K562 (cell line): ENCODE results near the gene OR4D5. TPM values are rescaled to one million over a fixed set of nuclear protein-coding genes. Genes with fewer than 3 reads are reported as not detected.

Experiments used
- ATAC-seq: fragments of 200-7000 bp; cut with Tn5 transposase; 3 replicates; pipeline ENCODE4 v1.9.1; 2020; ENCODE audit warnings: moderate library complexity
- BruUV-seq: library from RNA; stranded (reverse); fragments of 400-500 nt; replicated peaks from 2 replicates; lab custom pipeline; 2021; lab: Mats Ljungman, UMichigan
- CTCF ChIA-PET: fragments of 300-600 bp; formaldehyde crosslinking; extraction: SDS; loops from one replicate; lab custom pipeline; 2021; ENCODE audit warnings: low intra/inter-chr PET ratio; lab: Yijun Ruan, JAX
- POLR2A ChIA-PET: fragments of 300-600, 350-650 bp; sonication (Branson Sonifier 250); formaldehyde crosslinking; extraction: SDS; loops from one replicate; lab custom pipeline; 2021; ENCODE audit warnings: antibody characterized with exemption, inconsistent platforms; lab: Yijun Ruan, JAX
- DNase-seq, 4 experiments: peaks; one replicate each; pipeline versions ENCODE4 v3.0.0 to v3.0.0-alpha.2; 2011 to 2018; ENCODE audit warnings: low spot score in 3 of 4, mixed read lengths in 3 of 4; ENCODE audit errors: extremely low read depth in 1 of 4
- FAIRE-seq: peaks from 2 replicates; lab custom pipeline; 2011; peaks lifted over from hg19 to GRCh38; lab: Jason Lieb, UNC
- H2AFZ ChIP-seq: 2 replicates; pipeline ENCODE4 v1.6.0; 2011; ENCODE audit warnings: low read depth, low read length, control low read depth, inconsistent platforms
- H3K27ac ChIP-seq: fragments of 200-600 bp; 3 replicates; pipeline ENCODE4 v1.8.0; 2011; ENCODE audit warnings: low read depth, mild to moderate bottlenecking, control low read depth, inconsistent platforms, low read length, moderate library complexity, mixed read lengths; ENCODE audit errors: extremely low read depth
- H3K27me3 ChIP-seq, 2 experiments: fragments of 300-600 bp in 1 of 2; 2 replicates in 1 of 2; 3 replicates in 1 of 2; pipeline versions ENCODE4 v1.6.0 to v1.8.0; 2011; ENCODE audit warnings: inconsistent platforms in 2 of 2, low read length in 2 of 2, mild to moderate bottlenecking in 1 of 2, mixed read lengths in 1 of 2, moderate library complexity in 1 of 2; ENCODE audit not compliant: control insufficient read depth in 2 of 2, insufficient read depth in 2 of 2
- H3K36me3 ChIP-seq: fragments of 300-600 bp; 3 replicates; pipeline ENCODE4 v1.8.0; 2011; ENCODE audit warnings: mild to moderate bottlenecking, low read length, inconsistent platforms; ENCODE audit not compliant: control insufficient read depth, insufficient read depth
- H3K4me1 ChIP-seq, 2 experiments: fragments of 200-600 bp in 1 of 2; replicated peaks in 1 of 2; 2 replicates in 1 of 2; 3 replicates in 1 of 2; pipeline versions ENCODE4 v1.5.1 to v1.8.0; 2011; ENCODE audit warnings: inconsistent platforms in 2 of 2, low read length in 2 of 2, mild to moderate bottlenecking in 1 of 2, mixed read lengths in 1 of 2, moderate library complexity in 1 of 2; ENCODE audit not compliant: control insufficient read depth in 2 of 2, insufficient read depth in 2 of 2
- H3K4me2 ChIP-seq: 2 replicates; pipeline ENCODE4 v1.6.1; 2011; ENCODE audit warnings: low read length, control low read depth, inconsistent platforms, mixed read lengths; ENCODE audit not compliant: insufficient read depth
- H3K4me3 ChIP-seq: fragments of 200-600 bp; sonication (generic), shearing (Covaris generic); 2 replicates; pipeline ENCODE4 v1.5.1; 2016; ENCODE audit warnings: control low read depth, inconsistent platforms
- H3K79me2 ChIP-seq: fragments of 200-600 bp; 3 replicates; pipeline ENCODE4 v1.8.0; 2011; ENCODE audit warnings: low read length, inconsistent platforms; ENCODE audit not compliant: control insufficient read depth, insufficient read depth
- H3K9ac ChIP-seq, 2 experiments: 2 replicates each; pipeline versions ENCODE4 v1.6.0 to v1.6.1; 2011; ENCODE audit warnings: low read depth in 2 of 2, low read length in 2 of 2, control low read depth in 1 of 2, inconsistent platforms in 1 of 2, mild to moderate bottlenecking in 1 of 2, mixed read lengths in 1 of 2; ENCODE audit not compliant: insufficient read depth in 1 of 2
- H3K9me1 ChIP-seq: one replicate; pipeline ENCODE4 v1.6.0; 2011; ENCODE audit warnings: inconsistent platforms, mild to moderate bottlenecking, low read length, moderate library complexity; ENCODE audit not compliant: control insufficient read depth, insufficient read depth
- H3K9me3 ChIP-seq: replicated peaks from 2 replicates; pipeline ENCODE4 v1.5.1; 2011; ENCODE audit warnings: low read depth, low read length, inconsistent platforms; ENCODE audit not compliant: control insufficient read depth, insufficient read depth
- H4K20me1 ChIP-seq: replicated peaks from 2 replicates; pipeline ENCODE4 v1.6.1; 2011; ENCODE audit warnings: low read length, inconsistent platforms, mixed read lengths; ENCODE audit not compliant: control insufficient read depth, insufficient read depth
- CCNT2 ChIP-seq: IDR thresholded peaks from 2 replicates; pipeline ENCODE4 v1.6.1; 2011; ENCODE audit warnings: borderline replicate concordance, low read depth, mild to moderate bottlenecking, moderate library complexity, mixed read lengths, low read length; ENCODE audit not compliant: insufficient read length; ENCODE audit errors: extremely low read depth
- RBFOX2 ChIP-seq: fragments of 200-400 bp; formaldehyde crosslinking; IDR thresholded peaks from 2 replicates; pipeline ENCODE4 v1.6.1; 2017; ENCODE audit warnings: low read depth, mild to moderate bottlenecking, low read length, moderate library complexity
- WGBS: fragments of 100-300 bp; shearing (Covaris generic); methylation state at CpG from one replicate; pipeline ENCODE4 v1.1.6; 2016; ENCODE audit warnings: low coverage, mixed read lengths; ENCODE audit not compliant: insufficient coverage; ENCODE audit errors: missing lambda C conversion rate; 5-methylcytosine and 5-hydroxymethylcytosine counted together
- in situ Hi-C: fragments of 300-500 bp; cut with MboI; formaldehyde crosslinking; loops from 4 replicates; pipeline ENCODE4 v1.15.0; 2018; ENCODE audit warnings: inconsistent platforms, mixed read lengths
- intact Hi-C: fragments of 100-400 bp; cut with micrococcal nuclease; formaldehyde crosslinking; loops from 2 replicates; pipeline ENCODE4 v1.14.2; 2022
- polyA plus RNA-seq, 8 experiments: library from polyadenylated mRNA; depleted of rRNA in 4 of 8; stranded (reverse) in 5 of 8; unstranded in 3 of 8; fragments of >200 nt; fragmentation: Nextera tagmentation in 2 of 8; fragmentation: Illumina TruSeq in 1 of 8; extraction: Ambion mirVana in 2 of 8; extraction: Trizol in 1 of 8; gene quantifications; 2 replicates each; pipeline versions ENCODE4 v1.2.1 to v1.2.3, GENCODE V29; 2011 to 2014; ENCODE audit warnings: inconsistent platforms in 1 of 8, missing spikeins in 1 of 8
- total RNA-seq, 7 experiments: library from RNA; depleted of rRNA in 6 of 7; stranded (reverse); fragments of >200 nt in 6 of 7; fragmentation: Illumina TruSeq in 2 of 7; extraction: Trizol in 2 of 7; gene quantifications; 2 replicates each; pipeline versions ENCODE4 v1.2.1 to v1.2.3, GENCODE V29; 2011 to 2021; ENCODE audit warnings: low replicate concordance in 1 of 7

The OR4D5 gene
- total and polyA plus RNA-seq, 9 of the 15 experiments (the other 6 are each of a cell fraction or from before 2014, with no cell fraction given), result not detected

- no peaks in the 10 kb centered on the region for H3K9me1 ChIP-seq
- H3K36me3 ChIP-seq, result no peaks in the 10 kb centered on the region
- FAIRE-seq (no peak), ATAC-seq (no peak), DNase-seq (no peak)
- TF ChIP-seq CCNT2 (no peak), RBFOX2 (0 out of 2 replicates have a peak, but pooled peaks have one; percentile 24)
- ChIA-PET CTCF (no interaction called here), POLR2A (interaction anchor here (0.6 to 1.0 kb wide), 2 partner anchors 16 to 496 kb away, joined by 3 read pairs; no protein-coding TSS in a partner anchor)
- no peaks in the 10 kb centered on the region for H3K4me1 ChIP-seq
- no peak overlapping the region for H3K9ac ChIP-seq
- no peak overlapping the region for H3K4me2 ChIP-seq
- intact Hi-C loops, result no loop called here
- H2AFZ ChIP-seq, result no peak overlapping the region
- no TSS peak for BruUV-seq
- H3K79me2 ChIP-seq, result no peaks in the 10 kb centered on the region
- WGBS, result 18% methylated on average over 5 of the region's 5 CpGs
- H3K27me3 ChIP-seq, result peaks cover 0 to 7% of the 10 kb centered on the region in 2 experiments; a peak in 1 of 5 replicates
- no peaks in the 10 kb centered on the region for H3K9me3 ChIP-seq
- H3K27ac ChIP-seq, result no peak overlapping the region
- H3K4me3 ChIP-seq, result no peak overlapping the region
- in situ Hi-C loops, result no loop called here
- H4K20me1 ChIP-seq, result no peaks in the 10 kb centered on the region
Measured at GRCh38 chr11:123979311-123979710, 39.9 kb downstream of the OR4D5 start.

Other genes starting within 250 kb of the OR4D5 start
Only the 7 nearest of the 14 such genes appear.
- not detected in 2 replicates for gene TMEM225, start 53.9 kb upstream of the OR4D5 start, total RNA-seq (2014; rRNA removed)
- not detected in 2 replicates for gene TMEM225, start 53.9 kb upstream of the OR4D5 start, total RNA-seq (2014; rRNA removed; fragmentation: Illumina TruSeq; extraction: Trizol)
- not detected in 2 replicates for gene TMEM225, start 53.9 kb upstream of the OR4D5 start, total RNA-seq (2015; rRNA removed; fragmentation: Illumina TruSeq; extraction: Trizol)
- not detected in 2 replicates for gene TMEM225, start 53.9 kb upstream of the OR4D5 start, total RNA-seq (2021)
- gene TMEM225, start 53.9 kb upstream of the OR4D5 start, polyA plus RNA-seq (2011; rRNA removed), result not detected in 2 replicates
- gene TMEM225, start 53.9 kb upstream of the OR4D5 start, polyA plus RNA-seq (2014; fragmentation: Illumina TruSeq; extraction: Trizol), result not detected in 2 replicates
- not detected for gene TMEM225, start 53.9 kb upstream of the OR4D5 start, polyA plus RNA-seq (2014; fragmentation: Nextera tagmentation; extraction: Ambion mirVana)
- gene TMEM225, start 53.9 kb upstream of the OR4D5 start, polyA plus RNA-seq (2014; rRNA removed), result not detected in 2 replicates
- not detected in 2 replicates for gene OR8D4, start 37.5 kb upstream of the OR4D5 start, total RNA-seq (2014; rRNA removed)
- gene OR8D4, start 37.5 kb upstream of the OR4D5 start, total RNA-seq (2014; rRNA removed; fragmentation: Illumina TruSeq; extraction: Trizol), result not detected in 2 replicates
- gene OR8D4, start 37.5 kb upstream of the OR4D5 start, total RNA-seq (2015; rRNA removed; fragmentation: Illumina TruSeq; extraction: Trizol), result not detected in 2 replicates
- not detected in 2 replicates for gene OR8D4, start 37.5 kb upstream of the OR4D5 start, total RNA-seq (2021)
- not detected in 2 replicates for gene OR8D4, start 37.5 kb upstream of the OR4D5 start, polyA plus RNA-seq (2011; rRNA removed)
- gene OR8D4, start 37.5 kb upstream of the OR4D5 start, polyA plus RNA-seq (2014; fragmentation: Illumina TruSeq; extraction: Trizol), result not detected in 2 replicates
- gene OR8D4, start 37.5 kb upstream of the OR4D5 start, polyA plus RNA-seq (2014; fragmentation: Nextera tagmentation; extraction: Ambion mirVana), result not detected
- gene OR8D4, start 37.5 kb upstream of the OR4D5 start, polyA plus RNA-seq (2014; rRNA removed), result not detected in 2 replicates
- gene OR6T1, start 4.2 kb downstream of the OR4D5 start, total RNA-seq (2014; rRNA removed), result not detected in 2 replicates
- not detected in 2 replicates for gene OR6T1, start 4.2 kb downstream of the OR4D5 start, total RNA-seq (2014; rRNA removed; fragmentation: Illumina TruSeq; extraction: Trizol)
- not detected in 2 replicates for gene OR6T1, start 4.2 kb downstream of the OR4D5 start, total RNA-seq (2015; rRNA removed; fragmentation: Illumina TruSeq; extraction: Trizol)
- gene OR6T1, start 4.2 kb downstream of the OR4D5 start, total RNA-seq (2021), result not detected in 2 replicates
- gene OR6T1, start 4.2 kb downstream of the OR4D5 start, polyA plus RNA-seq (2011; rRNA removed), result not detected in 2 replicates
- gene OR6T1, start 4.2 kb downstream of the OR4D5 start, polyA plus RNA-seq (2014; fragmentation: Illumina TruSeq; extraction: Trizol), result not detected in 2 replicates
- gene OR6T1, start 4.2 kb downstream of the OR4D5 start, polyA plus RNA-seq (2014; fragmentation: Nextera tagmentation; extraction: Ambion mirVana), result not detected
- gene OR6T1, start 4.2 kb downstream of the OR4D5 start, polyA plus RNA-seq (2014; rRNA removed), result not detected in 2 replicates
- gene OR10S1, start 38.2 kb downstream of the OR4D5 start, total RNA-seq (2014; rRNA removed), result not detected in 2 replicates
- gene OR10S1, start 38.2 kb downstream of the OR4D5 start, total RNA-seq (2014; rRNA removed; fragmentation: Illumina TruSeq; extraction: Trizol), result not detected in 2 replicates
- gene OR10S1, start 38.2 kb downstream of the OR4D5 start, total RNA-seq (2015; rRNA removed; fragmentation: Illumina TruSeq; extraction: Trizol), result not detected in 2 replicates
- not detected in 2 replicates for gene OR10S1, start 38.2 kb downstream of the OR4D5 start, total RNA-seq (2021)
- gene OR10S1, start 38.2 kb downstream of the OR4D5 start, polyA plus RNA-seq (2011; rRNA removed), result not detected in 2 replicates
- not detected in 2 replicates for gene OR10S1, start 38.2 kb downstream of the OR4D5 start, polyA plus RNA-seq (2014; fragmentation: Illumina TruSeq; extraction: Trizol)
- gene OR10S1, start 38.2 kb downstream of the OR4D5 start, polyA plus RNA-seq (2014; fragmentation: Nextera tagmentation; extraction: Ambion mirVana), result not detected
- gene OR10S1, start 38.2 kb downstream of the OR4D5 start, polyA plus RNA-seq (2014; rRNA removed), result not detected in 2 replicates
- not detected in 2 replicates for gene OR10G6, start 55.5 kb downstream of the OR4D5 start, total RNA-seq (2014; rRNA removed)
- not detected in 2 replicates for gene OR10G6, start 55.5 kb downstream of the OR4D5 start, total RNA-seq (2014; rRNA removed; fragmentation: Illumina TruSeq; extraction: Trizol)
- gene OR10G6, start 55.5 kb downstream of the OR4D5 start, total RNA-seq (2015; rRNA removed; fragmentation: Illumina TruSeq; extraction: Trizol), result not detected in 2 replicates
- not detected in 2 replicates for gene OR10G6, start 55.5 kb downstream of the OR4D5 start, total RNA-seq (2021)
- gene OR10G6, start 55.5 kb downstream of the OR4D5 start, polyA plus RNA-seq (2011; rRNA removed), result not detected in 2 replicates
- not detected in 2 replicates for gene OR10G6, start 55.5 kb downstream of the OR4D5 start, polyA plus RNA-seq (2014; fragmentation: Illumina TruSeq; extraction: Trizol)
- gene OR10G6, start 55.5 kb downstream of the OR4D5 start, polyA plus RNA-seq (2014; fragmentation: Nextera tagmentation; extraction: Ambion mirVana), result not detected
- not detected in 2 replicates for gene OR10G6, start 55.5 kb downstream of the OR4D5 start, polyA plus RNA-seq (2014; rRNA removed)
- not detected in 2 replicates for gene OR10G4, start 73.4 kb downstream of the OR4D5 start, total RNA-seq (2014; rRNA removed)
- not detected in 2 replicates for gene OR10G4, start 73.4 kb downstream of the OR4D5 start, total RNA-seq (2014; rRNA removed; fragmentation: Illumina TruSeq; extraction: Trizol)
- gene OR10G4, start 73.4 kb downstream of the OR4D5 start, total RNA-seq (2015; rRNA removed; fragmentation: Illumina TruSeq; extraction: Trizol), result not detected in 2 replicates
- gene OR10G4, start 73.4 kb downstream of the OR4D5 start, total RNA-seq (2021), result not detected in 2 replicates
- gene OR10G4, start 73.4 kb downstream of the OR4D5 start, polyA plus RNA-seq (2011; rRNA removed), result not detected in 2 replicates
- not detected in 2 replicates for gene OR10G4, start 73.4 kb downstream of the OR4D5 start, polyA plus RNA-seq (2014; fragmentation: Illumina TruSeq; extraction: Trizol)
- gene OR10G4, start 73.4 kb downstream of the OR4D5 start, polyA plus RNA-seq (2014; fragmentation: Nextera tagmentation; extraction: Ambion mirVana), result not detected
- not detected in 2 replicates for gene OR10G4, start 73.4 kb downstream of the OR4D5 start, polyA plus RNA-seq (2014; rRNA removed)
- not detected in 2 replicates for gene OR10G9, start 83.4 kb downstream of the OR4D5 start, total RNA-seq (2014; rRNA removed)
- not detected in 2 replicates for gene OR10G9, start 83.4 kb downstream of the OR4D5 start, total RNA-seq (2014; rRNA removed; fragmentation: Illumina TruSeq; extraction: Trizol)
- gene OR10G9, start 83.4 kb downstream of the OR4D5 start, total RNA-seq (2015; rRNA removed; fragmentation: Illumina TruSeq; extraction: Trizol), result not detected in 2 replicates
- not detected in 2 replicates for gene OR10G9, start 83.4 kb downstream of the OR4D5 start, total RNA-seq (2021)
- gene OR10G9, start 83.4 kb downstream of the OR4D5 start, polyA plus RNA-seq (2011; rRNA removed), result not detected in 2 replicates
- gene OR10G9, start 83.4 kb downstream of the OR4D5 start, polyA plus RNA-seq (2014; fragmentation: Illumina TruSeq; extraction: Trizol), result not detected in 2 replicates
- not detected for gene OR10G9, start 83.4 kb downstream of the OR4D5 start, polyA plus RNA-seq (2014; fragmentation: Nextera tagmentation; extraction: Ambion mirVana)
- gene OR10G9, start 83.4 kb downstream of the OR4D5 start, polyA plus RNA-seq (2014; rRNA removed), result not detected in 2 replicates